ENCODE results near the gene KHDC1L. TPM values are rescaled to one million over a fixed set of nuclear protein-coding genes. Genes with fewer than 3 reads are reported as not detected.
"Not testable (repeated sequence)": the region's sequence is repeated elsewhere in the genome, so short reads cannot be mapped to it uniquely, and the experiment has no call there.

Gene KHDC1L
- total RNA-seq, 1 donor from 2014 or later, result not detected

DNA sequence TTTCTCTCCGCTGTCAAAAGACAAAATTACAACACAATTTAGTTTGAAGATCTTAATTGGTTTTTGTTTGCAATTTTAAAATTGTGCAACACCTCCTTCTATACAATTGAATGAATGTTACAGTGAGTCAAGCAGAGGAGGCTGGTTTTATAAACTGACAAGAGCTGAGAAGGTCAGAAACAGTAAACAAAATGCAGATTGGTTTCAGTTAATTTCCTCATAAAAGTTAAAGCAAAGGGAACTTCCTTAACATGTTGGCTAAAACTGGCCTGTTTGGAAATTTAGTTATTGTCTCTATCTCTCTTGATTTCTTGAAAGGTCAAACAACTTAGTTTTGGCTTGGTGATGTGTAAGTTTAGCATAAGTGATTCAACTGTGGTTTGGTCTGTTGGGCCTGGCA, 22.2 kb downstream of the KHDC1L start:
- Mint-ChIP-seq H3K27ac (ENCODE audit: unreplicated experiment) (no peak overlapping the region), H3K36me3 (ENCODE audit: low read depth) (no peaks in the 10 kb centered on the region), H3K27me3 (ENCODE audit: low read depth) (peaks cover 2% of the 10 kb centered on the region), H3K9me3 (ENCODE audit: low read depth) (no peaks in the 10 kb centered on the region), H3K4me3 (ENCODE audit: unreplicated experiment) (no peak overlapping the region), H3K4me1 (ENCODE audit: low read depth) (no peaks in the 10 kb centered on the region)
- TF ChIP-seq, protein P1, sequence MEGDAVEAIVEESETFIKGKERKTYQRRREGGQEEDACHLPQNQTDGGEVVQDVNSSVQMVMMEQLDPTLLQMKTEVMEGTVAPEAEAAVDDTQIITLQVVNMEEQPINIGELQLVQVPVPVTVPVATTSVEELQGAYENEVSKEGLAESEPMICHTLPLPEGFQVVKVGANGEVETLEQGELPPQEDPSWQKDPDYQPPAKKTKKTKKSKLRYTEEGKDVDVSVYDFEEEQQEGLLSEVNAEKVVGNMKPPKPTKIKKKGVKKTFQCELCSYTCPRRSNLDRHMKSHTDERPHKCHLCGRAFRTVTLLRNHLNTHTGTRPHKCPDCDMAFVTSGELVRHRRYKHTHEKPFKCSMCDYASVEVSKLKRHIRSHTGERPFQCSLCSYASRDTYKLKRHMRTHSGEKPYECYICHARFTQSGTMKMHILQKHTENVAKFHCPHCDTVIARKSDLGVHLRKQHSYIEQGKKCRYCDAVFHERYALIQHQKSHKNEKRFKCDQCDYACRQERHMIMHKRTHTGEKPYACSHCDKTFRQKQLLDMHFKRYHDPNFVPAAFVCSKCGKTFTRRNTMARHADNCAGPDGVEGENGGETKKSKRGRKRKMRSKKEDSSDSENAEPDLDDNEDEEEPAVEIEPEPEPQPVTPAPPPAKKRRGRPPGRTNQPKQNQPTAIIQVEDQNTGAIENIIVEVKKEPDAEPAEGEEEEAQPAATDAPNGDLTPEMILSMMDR (IDR thresholded peaks at IDR 0.05), result no peak
- DNase-seq (ENCODE audit: low spot score), result no peak

DNA sequence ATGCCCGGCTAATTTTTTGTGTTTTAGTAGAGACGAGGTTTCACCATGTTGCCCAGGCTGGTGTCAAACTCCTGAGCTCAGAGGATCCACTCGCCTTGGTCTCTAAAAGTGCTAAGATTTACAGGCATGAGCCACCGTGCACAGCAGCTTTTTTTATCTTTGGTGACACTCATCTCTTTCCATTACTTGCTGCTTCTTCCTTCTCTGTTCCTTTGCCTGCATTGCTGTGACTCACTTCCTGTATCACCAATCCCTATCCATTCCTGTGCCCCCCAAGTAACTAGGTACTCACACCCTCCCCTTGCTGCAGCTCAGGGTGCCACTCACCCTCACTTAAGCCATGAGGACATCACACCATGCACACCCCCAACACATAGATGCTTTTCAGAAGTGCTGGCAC, 24.6 kb downstream of the KHDC1L start:
- Mint-ChIP-seq H3K4me3 (ENCODE audit: unreplicated experiment) (no peak overlapping the region), H3K27me3 (ENCODE audit: low read depth) (peaks cover 2% of the 10 kb centered on the region), H3K36me3 (ENCODE audit: low read depth) (peaks cover 2% of the 10 kb centered on the region), H3K4me1 (ENCODE audit: low read depth) (no peaks in the 10 kb centered on the region), H3K27ac (ENCODE audit: unreplicated experiment) (no peak overlapping the region), H3K9me3 (ENCODE audit: low read depth) (no peaks in the 10 kb centered on the region)
- TF ChIP-seq, protein P1 (IDR thresholded peaks at IDR 0.05), result no peak
- DNase-seq (ENCODE audit: low spot score), result no peak

DNA sequence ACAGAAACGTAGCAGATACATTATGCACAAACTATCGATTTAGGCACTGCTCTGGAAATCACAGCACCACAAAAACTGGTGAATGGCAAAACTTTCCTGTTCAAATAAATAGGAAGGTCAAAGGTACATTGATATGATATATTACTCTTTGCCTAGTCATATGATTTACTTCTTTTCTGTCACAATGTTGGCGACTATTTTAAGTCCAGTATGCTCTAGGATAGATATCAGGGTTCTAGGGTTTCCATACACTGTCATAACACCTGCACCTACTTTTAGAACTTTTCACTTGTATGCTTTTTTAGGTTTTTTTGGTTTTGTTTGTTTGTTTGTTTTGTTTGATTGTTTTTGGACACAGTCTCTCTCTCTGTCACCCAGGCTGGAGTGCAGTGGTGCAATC, 25.0 kb downstream of the KHDC1L start:
- Mint-ChIP-seq H3K36me3 (ENCODE audit: low read depth) (peaks cover 2% of the 10 kb centered on the region), H3K4me1 (ENCODE audit: low read depth) (no peaks in the 10 kb centered on the region), H3K4me3 (ENCODE audit: unreplicated experiment) (no peak overlapping the region), H3K9me3 (ENCODE audit: low read depth) (no peaks in the 10 kb centered on the region), H3K27ac (ENCODE audit: unreplicated experiment) (no peak overlapping the region), H3K27me3 (ENCODE audit: low read depth) (peaks cover 2% of the 10 kb centered on the region)
- no peak for DNase-seq (ENCODE audit: low spot score)
- TF ChIP-seq, protein P1 (IDR thresholded peaks at IDR 0.05), result no peak

DNA sequence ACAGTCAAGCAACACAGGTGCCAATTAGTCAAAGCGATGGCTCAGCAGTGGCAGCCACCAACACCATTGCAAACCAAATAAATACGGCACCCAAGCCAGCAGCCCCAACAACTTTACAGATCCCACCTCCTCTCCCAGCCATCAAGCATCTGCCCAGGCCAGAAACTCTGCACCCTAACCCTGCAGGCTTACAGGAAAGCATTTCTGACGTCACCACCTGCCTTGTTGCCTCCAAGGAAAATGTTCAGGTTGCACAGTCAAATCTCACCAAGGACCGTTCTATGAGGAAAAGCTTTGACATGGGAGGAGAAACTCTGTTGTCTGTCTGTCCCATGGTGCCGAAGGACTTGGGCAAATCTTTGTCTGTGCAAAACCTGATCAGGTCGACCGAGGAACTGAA, 30.6 kb downstream of the KHDC1L start:
- DNase-seq (ENCODE audit: low spot score), result no peak
- no peak overlapping the region for H3K27ac Mint-ChIP-seq (ENCODE audit: unreplicated experiment)
- no peaks in the 10 kb centered on the region for H3K4me1 Mint-ChIP-seq (ENCODE audit: low read depth)
- no peaks in the 10 kb centered on the region for H3K27me3 Mint-ChIP-seq (ENCODE audit: low read depth)
- TF ChIP-seq, protein P1 (IDR thresholded peaks at IDR 0.05), result no peak
- peaks cover 4% of the 10 kb centered on the region for H3K36me3 Mint-ChIP-seq (ENCODE audit: low read depth)
- no peak overlapping the region for H3K4me3 Mint-ChIP-seq (ENCODE audit: unreplicated experiment)
- no peaks in the 10 kb centered on the region for H3K9me3 Mint-ChIP-seq (ENCODE audit: low read depth)

DNA sequence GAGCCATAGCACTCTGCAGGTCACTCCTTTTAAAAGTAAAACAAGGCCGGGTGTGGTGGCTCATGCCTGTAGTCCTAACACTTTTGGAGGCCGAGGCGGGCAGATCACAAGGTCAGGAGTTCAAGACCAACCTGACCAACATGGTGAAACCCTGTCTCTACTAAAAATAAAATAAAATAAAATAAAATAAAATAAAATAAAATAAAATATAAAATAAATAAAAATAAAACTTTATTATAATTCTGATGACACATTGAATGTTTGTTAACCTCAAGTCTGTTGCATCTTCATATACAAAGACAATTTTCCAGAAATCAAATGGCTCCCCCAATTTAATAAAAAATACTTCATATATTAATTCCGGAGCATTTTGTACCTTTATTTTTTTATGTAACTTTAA, 32.0 kb downstream of the KHDC1L start:
- not testable (repeated sequence) for H3K36me3 Mint-ChIP-seq (ENCODE audit: low read depth); DNase-seq (ENCODE audit: low spot score); H3K27ac Mint-ChIP-seq (ENCODE audit: unreplicated experiment); H3K9me3 Mint-ChIP-seq (ENCODE audit: low read depth); H3K4me1 Mint-ChIP-seq (ENCODE audit: low read depth); H3K27me3 Mint-ChIP-seq (ENCODE audit: low read depth); H3K4me3 Mint-ChIP-seq (ENCODE audit: unreplicated experiment)

DNA sequence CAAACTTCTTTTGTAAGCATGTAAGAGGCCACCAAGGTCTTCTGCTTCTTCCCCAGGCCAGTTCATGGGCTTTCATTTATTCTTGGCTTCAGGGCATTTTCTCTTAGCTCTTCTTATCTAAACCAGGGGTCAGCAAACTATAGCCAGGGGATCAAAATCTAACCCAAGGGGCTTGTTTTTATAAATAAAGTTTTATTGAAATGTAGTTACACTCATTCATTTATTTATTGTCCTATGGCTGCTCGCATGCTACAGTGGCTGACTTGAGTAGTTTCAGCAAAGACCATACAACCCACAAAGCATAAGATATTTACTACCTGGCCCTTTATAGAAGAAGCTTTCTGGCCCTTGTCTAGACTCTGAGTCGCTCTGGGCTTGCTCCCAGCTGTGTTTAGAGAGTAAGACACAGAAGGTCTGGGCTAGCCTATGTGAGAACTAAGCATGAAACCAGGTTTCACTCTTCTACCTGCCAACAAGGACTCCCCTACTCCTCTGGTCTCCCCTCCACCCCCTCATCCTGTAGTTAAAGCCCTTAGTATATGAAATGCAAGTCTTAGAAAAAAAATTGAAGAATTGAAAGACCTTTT, 43.2 kb downstream of the KHDC1L start:
- TF ChIP-seq, protein P1 (IDR thresholded peaks at IDR 0.05), result no peak
- Mint-ChIP-seq H3K9me3 (ENCODE audit: low read depth) (no peaks in the 10 kb centered on the region), H3K4me3 (ENCODE audit: unreplicated experiment) (no peak overlapping the region), H3K4me1 (ENCODE audit: low read depth) (peaks cover 7% of the 10 kb centered on the region), H3K27ac (ENCODE audit: unreplicated experiment) (no peak overlapping the region), H3K27me3 (ENCODE audit: low read depth) (peaks cover 6% of the 10 kb centered on the region), H3K36me3 (ENCODE audit: low read depth) (no peaks in the 10 kb centered on the region)
- DNase-seq (ENCODE audit: low spot score), result no peak
